ENCODE results near the gene ZNRF3.

DNA sequence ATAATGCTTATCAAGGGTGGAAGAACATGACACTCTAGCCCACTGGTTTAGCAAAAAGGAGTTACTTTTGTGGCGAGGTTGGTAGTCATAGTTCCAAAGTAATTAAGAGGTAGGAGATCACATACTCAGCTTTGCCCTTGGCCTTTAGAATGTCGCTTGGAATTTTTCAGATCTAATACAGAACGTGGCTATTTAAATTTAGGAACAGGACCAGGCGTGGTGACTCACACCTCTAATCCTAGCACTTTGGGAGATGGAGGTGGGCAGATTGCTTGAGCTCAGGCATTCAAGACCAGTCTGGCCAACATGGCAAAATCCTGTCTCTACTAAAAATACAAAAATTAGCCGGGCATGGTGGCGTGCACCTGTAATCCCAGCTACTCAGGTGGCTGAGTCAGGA is 26.1 kb upstream of the ZNRF3 start:
- TF ChIP-seq SPI1 (IDR thresholded peaks at IDR 0.05; ENCODE audit: low read depth, low read length), result no peak
- no peak for TF ChIP-seq TAF1 (IDR thresholded peaks at IDR 0.05; ENCODE audit: low read depth, low read length)
